ENCODE data around the gene RFXAP.

GRCh38 chr13:36865265-36865664 lies 46.2 kb downstream of the RFXAP start:
- TF ChIP-seq, protein P1, sequence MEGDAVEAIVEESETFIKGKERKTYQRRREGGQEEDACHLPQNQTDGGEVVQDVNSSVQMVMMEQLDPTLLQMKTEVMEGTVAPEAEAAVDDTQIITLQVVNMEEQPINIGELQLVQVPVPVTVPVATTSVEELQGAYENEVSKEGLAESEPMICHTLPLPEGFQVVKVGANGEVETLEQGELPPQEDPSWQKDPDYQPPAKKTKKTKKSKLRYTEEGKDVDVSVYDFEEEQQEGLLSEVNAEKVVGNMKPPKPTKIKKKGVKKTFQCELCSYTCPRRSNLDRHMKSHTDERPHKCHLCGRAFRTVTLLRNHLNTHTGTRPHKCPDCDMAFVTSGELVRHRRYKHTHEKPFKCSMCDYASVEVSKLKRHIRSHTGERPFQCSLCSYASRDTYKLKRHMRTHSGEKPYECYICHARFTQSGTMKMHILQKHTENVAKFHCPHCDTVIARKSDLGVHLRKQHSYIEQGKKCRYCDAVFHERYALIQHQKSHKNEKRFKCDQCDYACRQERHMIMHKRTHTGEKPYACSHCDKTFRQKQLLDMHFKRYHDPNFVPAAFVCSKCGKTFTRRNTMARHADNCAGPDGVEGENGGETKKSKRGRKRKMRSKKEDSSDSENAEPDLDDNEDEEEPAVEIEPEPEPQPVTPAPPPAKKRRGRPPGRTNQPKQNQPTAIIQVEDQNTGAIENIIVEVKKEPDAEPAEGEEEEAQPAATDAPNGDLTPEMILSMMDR (conservative IDR thresholded peaks at IDR 0.05; ENCODE audit: low read length), result no peak
- TF ChIP-seq EZH2phosphoT487 (IDR thresholded peaks at IDR 0.05; ENCODE audit: borderline replicate concordance, low read depth, low read length), result no peak
